ENCODE measurements around the gene HIRA.
"Not testable (repeated sequence)": the region's sequence is repeated elsewhere in the genome, so short reads cannot be mapped to it uniquely, and the experiment has no call there.

HIRA gene

DNA sequence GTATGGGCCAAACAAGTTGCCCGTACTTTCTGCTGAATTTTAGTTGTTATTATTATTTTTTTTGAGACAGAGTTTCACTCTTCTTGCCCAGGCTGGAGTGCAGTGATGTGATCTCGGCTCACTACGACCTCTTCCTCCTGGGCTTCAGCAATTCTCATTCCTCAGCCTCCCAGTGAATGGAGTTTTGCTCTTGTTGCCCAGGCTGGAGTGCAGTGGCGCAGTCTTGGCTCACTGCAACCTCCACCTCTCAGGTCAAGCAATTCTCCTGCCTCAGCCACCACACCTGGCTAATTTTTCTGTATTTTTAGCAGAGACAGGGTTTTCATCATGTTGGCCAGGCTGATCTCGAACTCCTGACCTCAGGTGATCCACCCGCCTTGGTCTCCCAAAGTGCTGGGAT is 125.0 kb downstream of the HIRA start:
- not testable (repeated sequence) for DNase-seq

DNA sequence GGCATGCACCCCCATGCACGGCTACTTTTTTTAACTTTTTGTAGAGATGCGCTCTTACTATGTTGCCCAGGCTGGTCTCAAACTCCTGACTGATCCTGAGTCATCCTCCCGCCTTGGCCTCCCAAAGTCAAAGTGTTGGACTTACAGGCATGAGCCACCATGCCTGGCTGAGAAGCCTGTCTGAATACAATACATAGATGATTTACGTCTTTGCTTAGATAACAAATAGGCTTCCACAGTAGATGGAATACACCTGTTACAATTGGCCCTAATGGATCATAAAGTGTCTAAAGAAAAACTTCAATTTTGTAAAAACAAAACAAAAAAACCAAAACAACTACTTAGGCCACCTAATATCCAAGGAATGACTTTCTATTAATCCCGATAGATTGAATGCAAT is 127.0 kb downstream of the HIRA start:
- DNase-seq = no peak

DNA sequence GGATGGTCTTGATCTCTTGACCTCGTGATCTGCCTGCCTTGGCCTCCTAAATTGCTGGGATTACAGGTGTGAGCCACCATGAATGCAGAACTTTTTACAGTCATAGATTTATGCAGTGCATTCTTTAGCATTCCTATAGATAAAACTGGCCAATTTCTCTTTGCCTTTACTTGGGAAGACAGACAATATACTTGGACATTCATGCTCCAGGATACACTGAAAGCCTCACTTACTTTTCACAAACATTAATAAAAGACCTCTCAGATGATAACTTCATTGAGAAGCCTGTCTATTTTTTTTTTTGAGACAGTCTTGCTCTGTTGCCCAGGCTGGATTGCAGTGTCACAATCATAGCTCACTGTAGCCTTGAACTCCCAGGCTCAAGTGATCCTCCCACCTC is 127.7 kb downstream of the HIRA start:
- DNase-seq = no peak

DNA sequence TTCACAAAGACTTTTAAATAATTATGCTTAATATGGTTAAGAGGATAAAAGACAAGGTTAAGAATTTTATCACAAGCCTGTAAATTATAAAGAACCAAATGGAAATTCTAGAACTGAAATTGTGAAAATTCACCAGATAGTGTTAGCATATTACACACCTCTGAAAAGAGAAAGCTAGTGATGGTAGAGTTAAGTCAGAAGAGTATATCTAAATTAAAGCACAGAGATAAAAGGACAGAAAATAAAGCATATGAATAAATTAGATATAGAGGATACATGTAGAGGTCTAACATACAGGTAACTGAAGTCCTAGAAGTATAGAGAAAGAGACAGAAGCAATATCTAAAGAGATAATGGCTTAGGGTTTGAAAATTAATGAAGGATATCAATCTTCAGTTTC is 135.8 kb downstream of the HIRA start:
- no peak for DNase-seq

DNA sequence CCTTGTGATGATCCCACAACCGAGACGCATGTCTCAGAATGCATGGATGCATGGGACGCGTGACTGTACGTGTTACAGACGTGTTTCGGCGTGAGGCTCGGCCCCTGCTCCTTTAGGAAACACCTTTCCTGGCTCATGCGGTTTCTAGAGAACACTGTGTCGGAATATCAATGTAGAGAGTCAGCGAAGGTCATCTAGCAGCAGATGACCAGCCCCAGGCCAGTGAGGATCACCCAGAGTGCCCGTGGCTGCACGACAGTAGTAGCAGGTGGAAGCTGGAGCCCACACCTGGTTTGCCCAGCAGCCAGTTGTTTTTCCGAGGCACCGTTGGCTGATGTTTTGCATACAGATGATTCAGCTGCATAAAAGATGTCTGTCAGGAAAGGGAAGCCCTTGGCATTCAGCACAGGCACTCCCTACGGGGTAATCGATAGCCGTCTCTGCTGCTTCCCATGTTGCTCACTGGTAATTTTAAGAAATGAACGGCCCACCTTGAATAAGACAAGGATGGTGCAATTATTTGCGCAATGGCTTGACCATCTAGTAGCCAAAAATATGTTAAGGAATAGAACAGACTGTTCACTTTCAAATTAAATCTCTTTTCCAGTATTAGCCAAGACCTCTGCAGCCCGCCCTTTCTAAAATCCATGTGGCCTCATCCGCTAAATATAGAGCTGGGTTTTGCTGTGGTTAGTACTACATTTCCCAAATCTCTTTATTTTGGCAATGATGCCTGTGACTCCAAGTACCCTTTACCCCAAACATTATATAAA is 138.9 kb downstream of the HIRA start:
- DNase-seq = no peak

DNA sequence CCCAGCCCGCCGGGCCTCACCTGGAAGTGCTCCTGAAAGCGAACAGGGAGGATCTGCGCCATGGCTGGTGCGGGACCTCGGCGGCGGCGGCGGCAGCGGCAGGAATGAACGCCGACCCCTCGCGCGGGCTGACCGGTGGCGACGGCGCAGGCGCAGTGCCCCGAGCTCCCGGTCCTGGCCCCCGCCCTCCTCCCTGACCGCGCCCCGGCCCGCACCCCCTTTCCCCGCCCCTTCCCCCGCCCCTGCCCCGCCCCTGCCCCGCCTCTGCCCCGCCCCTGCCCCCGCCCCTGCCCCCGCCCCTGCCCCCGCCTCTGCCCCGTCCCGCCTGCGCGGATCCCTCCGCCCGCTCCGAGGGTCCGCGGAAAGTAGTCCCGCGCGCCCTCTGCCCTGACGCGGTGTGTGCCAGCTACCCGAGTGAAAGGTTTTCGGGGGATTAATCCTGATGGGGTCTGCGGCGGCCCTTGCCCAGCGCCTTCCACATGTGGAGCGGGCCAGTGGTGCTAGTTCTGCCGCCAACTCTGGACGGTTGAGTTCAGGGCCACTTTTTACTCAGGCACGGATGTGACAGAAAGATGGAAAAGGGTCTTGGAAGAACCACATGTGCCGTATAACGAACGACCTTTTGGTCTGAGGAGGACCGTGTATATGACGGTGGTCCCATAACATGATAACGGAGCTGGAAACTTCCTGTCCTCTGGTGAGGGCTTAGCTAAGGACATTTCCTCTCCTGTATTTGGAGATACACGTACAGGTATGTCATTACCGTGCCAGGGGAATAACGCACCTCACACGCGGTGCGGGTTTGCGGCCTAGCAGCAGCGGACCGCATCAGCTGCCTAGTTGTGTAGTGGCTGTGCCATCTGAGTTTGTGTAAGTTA is 139.7 kb downstream of the HIRA start, which contains the start of gene CLTCL1:
Gene CLTCL1, minus strand, starts transcription at position 140 of the 878 bp plus-strand sequence. Its CDS starts 78 bp downstream, at position 62.
- peak; percentile 46 for DNase-seq

DNA sequence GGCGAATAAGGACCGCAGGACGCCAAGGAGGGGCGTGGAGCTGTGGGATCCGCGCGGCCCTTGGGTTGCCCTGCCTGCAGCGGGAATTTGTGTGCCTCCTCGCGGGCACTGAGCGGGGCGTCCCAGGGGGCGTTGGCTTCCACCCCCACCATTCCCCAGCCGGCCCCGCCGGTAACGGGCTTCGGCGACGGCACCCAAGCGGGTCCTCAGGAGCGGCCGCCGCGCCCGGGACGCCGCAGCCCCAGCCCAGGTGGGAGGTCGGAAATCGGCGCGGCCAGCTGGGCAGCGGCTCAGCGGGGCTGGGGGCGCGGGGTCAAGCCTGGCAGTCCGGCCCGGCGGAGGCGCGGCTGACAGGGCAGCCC is 140.3 kb downstream of the HIRA start:
- peak; percentile 9 for DNase-seq

DNA sequence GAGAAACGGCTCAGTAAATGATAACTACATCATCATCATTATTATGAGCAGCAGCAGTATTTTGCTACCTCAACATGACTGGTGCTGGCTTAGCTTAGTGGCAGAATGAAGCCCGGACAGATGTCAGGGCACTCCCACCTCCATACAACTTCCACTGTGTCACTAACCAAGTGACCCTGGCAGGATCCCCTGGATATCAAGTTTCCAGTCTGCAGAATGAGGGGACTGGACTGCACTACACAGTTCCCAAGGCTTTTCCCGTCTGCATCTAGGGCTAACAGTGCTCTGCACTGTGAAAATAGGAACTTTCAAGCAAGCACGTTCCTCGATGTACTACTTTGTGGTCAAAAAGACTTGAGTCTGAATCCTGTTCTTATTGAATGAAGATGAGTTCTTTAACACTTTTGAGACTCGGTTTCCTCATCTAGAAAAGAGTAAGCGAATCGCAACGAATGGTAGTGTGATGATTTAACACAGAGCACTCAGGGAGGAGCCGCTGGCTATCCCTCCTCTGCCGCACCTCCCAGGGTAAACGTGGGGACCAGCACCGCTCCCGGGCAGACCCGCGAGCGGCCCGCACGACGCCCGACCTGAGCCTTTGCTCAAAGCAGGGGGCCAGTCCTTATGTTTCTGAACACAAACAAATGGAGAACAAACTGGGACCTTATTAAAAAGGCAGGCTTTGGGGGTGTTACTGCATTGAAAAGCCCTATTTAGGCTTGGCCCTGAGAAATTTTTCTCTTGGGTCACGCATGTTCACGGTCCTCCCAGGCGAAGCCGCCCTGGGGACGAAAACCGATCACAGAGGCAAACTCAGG is 140.9 kb downstream of the HIRA start:
- no peak for DNase-seq

DNA sequence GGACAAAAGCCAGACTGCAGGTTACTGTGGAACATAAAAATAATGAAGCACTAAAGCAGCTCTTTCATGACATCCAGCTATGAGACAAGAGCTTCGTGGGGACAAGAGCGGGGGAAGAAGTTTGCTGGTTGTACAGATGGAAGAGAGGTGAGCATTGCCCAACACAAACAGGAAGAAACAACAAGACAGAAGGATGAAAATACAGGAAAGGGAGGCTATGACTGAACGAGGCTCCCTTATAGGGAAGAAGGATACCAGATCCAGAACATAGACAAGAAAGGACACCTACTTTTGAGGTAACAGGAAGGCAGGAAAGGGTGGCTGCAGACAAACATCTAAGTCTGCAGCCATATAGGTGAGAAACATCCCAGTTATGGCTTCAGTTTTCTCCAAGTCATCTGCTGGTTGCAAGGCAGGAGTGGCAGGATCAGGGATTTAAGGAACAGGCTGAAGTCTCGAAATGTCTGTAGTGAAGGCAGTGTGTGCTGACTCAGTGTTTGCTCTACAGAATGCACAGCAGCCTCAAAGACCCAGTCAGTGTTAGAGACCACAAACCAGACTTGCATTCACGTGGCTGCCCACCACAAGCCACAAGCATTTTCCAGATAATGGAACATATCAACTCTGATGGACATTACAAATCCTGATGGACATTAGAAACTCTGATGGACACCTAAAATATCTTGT is 141.9 kb downstream of the HIRA start:
- DNase-seq = no peak

DNA sequence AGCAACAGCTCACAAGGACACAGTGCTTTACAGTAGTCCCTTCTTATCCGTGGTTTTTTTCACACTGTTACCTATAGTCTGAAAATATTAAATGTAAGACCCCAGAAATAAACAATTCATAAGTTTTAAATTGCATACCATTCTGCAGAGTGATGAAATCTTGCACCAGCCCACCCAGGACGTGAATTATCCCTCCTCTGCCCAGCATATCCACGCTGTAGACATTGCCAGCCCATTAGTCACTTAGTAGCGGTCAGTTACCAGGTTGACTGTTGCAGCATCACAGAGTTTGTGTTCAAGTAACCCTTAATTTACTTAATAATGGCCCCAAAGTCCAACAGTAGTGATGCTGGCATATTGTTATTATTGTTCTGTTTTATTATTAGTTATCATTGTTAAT is 143.6 kb downstream of the HIRA start:
- no peak for DNase-seq

DNA sequence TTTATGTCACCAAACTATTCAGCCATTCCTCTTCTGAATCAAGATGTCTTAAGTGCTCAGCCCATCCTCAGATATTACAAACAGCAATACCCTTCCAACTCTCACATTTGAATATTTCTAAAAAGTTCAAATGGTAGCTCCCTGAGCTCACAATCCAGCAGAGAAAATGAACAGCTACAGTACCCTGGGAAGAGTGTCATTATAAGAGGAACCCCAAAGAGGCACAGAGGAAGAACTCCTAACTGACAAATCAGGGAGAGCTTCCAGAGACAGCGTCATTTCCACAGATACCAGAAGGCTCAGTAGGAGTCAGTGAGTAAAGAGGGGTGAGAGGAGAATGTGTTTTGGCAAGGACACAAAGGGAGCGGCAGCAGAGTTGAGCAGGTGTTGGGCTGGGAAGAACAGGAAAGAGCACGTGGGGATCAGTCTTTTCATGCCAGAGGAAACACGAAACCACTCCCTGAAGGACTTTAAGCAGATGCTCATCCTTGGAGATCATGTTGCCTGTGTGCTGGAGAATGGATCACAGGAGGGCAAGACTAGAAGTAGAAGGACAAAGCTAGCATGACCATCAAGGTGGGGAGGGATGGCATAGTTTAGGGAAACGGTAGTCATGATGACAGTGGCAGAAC is 144.3 kb downstream of the HIRA start:
- DNase-seq = no peak

DNA sequence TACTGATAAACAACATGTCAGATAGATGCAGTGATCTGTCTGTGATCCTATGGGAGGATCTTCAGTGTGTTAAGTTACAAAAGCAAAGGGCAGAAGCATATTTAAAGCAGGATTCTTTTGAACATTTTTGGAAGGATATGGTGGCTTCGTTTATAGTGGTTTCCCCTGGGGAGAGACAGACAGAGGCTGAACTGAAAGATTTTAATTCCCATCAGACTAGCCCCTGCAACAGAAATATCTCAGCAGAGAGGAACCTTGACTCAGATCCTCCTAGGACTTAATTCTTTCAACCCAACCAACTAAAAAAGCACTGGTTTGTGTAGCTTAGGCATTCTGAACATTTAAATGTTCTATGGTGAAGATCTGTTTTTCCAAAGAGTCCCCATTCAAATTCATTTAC is 145.7 kb downstream of the HIRA start:
- DNase-seq = no peak
